Type B pancreatic cell (in vitro differentiated cells): ENCODE results near the gene RPL10A. TPM values are rescaled to one million over a fixed set of nuclear protein-coding genes. Genes with fewer than 3 reads are reported as not detected.
"Not testable (repeated sequence)": the region's sequence is repeated elsewhere in the genome, so short reads cannot be mapped to it uniquely, and the experiment has no call there.

Experiments
- DNase-seq: peaks from one replicate; pipeline ENCODE4 v3.0.0; 2021; ENCODE audit warnings: mixed read lengths; ENCODE audit not compliant: unreplicated experiment; ENCODE audit errors: extremely low spot score
- H3K27ac Mint-ChIP-seq: 2 replicates; pipeline ENCODE4 v1.8.0; 2021; ENCODE audit warnings: mild to moderate bottlenecking, mixed read lengths
- H3K27me3 Mint-ChIP-seq: 2 replicates; pipeline ENCODE4 v1.8.0; 2021; ENCODE audit warnings: mixed read lengths
- H3K36me3 Mint-ChIP-seq: 2 replicates; pipeline ENCODE4 v1.8.0; 2021; ENCODE audit warnings: mixed read lengths
- H3K4me1 Mint-ChIP-seq: one replicate; pipeline ENCODE4 v1.8.0; 2021; ENCODE audit warnings: mixed read lengths; ENCODE audit not compliant: unreplicated experiment
- H3K4me3 Mint-ChIP-seq: 2 replicates; pipeline ENCODE4 v1.8.0; 2021; ENCODE audit warnings: mild to moderate bottlenecking, mixed read lengths
- H3K9me3 Mint-ChIP-seq: 2 replicates; pipeline ENCODE4 v1.8.0; 2021; ENCODE audit warnings: mixed read lengths
- microRNA-seq: library from miRNA; unstranded; fragments of <30 nt; microRNA quantifications from one replicate; pipeline ENCODE4, GENCODE V29; 2020
- total RNA-seq: library from RNA; stranded (reverse); gene quantifications from 2 replicates; pipeline ENCODE4 v1.2.1, GENCODE V29; 2021; ENCODE audit warnings: low replicate concordance
- TF ChIP-seq, protein P1 (sequence below): fragments of 200-600 bp; sonication (generic); conservative IDR thresholded peaks from 2 replicates; pipeline ENCODE4 v1.5.0; 2021; ENCODE audit warnings: antibody characterized with exemption, mild to moderate bottlenecking

Gene RPL10A
- total RNA-seq, 1 donor from 2014 or later, result 1,808 TPM

DNA sequence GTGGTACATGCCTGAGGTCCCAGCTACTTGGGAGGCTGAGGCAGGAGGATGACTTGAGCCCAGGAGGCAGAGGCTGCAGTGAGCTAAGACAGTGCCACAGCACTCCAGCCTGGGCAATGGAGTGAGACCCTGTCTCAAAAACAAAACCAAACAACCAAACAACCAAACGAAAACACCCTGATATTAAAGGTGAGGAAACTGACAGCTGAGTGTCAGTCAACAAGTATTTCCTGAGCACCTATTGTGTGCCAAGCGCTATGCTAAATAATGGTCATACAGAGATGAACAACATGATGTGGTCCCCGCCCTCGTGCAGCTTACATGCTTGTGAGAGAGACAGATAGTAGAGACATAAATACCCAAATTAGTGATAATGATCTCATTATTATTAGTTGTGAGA, 46.4 kb downstream of the RPL10A start:
- DNase-seq, result no peak
- H3K27ac Mint-ChIP-seq, result no peak overlapping the region
- no peaks in the 10 kb centered on the region for H3K27me3 Mint-ChIP-seq
- no peaks in the 10 kb centered on the region for H3K36me3 Mint-ChIP-seq
- H3K9me3 Mint-ChIP-seq, result no peaks in the 10 kb centered on the region
- TF ChIP-seq, protein P1, sequence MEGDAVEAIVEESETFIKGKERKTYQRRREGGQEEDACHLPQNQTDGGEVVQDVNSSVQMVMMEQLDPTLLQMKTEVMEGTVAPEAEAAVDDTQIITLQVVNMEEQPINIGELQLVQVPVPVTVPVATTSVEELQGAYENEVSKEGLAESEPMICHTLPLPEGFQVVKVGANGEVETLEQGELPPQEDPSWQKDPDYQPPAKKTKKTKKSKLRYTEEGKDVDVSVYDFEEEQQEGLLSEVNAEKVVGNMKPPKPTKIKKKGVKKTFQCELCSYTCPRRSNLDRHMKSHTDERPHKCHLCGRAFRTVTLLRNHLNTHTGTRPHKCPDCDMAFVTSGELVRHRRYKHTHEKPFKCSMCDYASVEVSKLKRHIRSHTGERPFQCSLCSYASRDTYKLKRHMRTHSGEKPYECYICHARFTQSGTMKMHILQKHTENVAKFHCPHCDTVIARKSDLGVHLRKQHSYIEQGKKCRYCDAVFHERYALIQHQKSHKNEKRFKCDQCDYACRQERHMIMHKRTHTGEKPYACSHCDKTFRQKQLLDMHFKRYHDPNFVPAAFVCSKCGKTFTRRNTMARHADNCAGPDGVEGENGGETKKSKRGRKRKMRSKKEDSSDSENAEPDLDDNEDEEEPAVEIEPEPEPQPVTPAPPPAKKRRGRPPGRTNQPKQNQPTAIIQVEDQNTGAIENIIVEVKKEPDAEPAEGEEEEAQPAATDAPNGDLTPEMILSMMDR, result no peak
- H3K4me3 Mint-ChIP-seq, result no peak overlapping the region
- no peaks in the 10 kb centered on the region for H3K4me1 Mint-ChIP-seq

DNA sequence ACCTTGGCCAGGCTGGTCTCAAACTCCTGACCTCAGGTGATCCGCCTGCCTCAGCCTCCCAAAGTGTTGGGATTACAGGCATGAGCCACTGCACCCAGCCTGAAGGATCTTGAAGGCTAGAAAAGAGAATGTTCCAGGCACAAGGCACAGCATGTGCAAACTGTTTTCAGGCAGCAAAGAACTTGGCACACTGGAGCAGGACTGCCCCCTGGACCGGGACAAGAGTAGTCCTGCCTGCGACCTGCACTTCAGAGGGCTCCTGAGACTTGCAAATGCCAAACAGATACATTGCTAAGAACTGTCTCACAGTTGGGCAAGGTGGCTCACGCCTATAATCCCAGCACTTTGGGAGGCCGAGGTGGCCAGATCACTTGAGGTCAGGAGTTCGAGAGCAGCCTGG, 47.7 kb downstream of the RPL10A start:
- not testable (repeated sequence) for H3K9me3 Mint-ChIP-seq, H3K27me3 Mint-ChIP-seq, H3K4me3 Mint-ChIP-seq, H3K36me3 Mint-ChIP-seq, DNase-seq, H3K4me1 Mint-ChIP-seq, H3K27ac Mint-ChIP-seq

DNA sequence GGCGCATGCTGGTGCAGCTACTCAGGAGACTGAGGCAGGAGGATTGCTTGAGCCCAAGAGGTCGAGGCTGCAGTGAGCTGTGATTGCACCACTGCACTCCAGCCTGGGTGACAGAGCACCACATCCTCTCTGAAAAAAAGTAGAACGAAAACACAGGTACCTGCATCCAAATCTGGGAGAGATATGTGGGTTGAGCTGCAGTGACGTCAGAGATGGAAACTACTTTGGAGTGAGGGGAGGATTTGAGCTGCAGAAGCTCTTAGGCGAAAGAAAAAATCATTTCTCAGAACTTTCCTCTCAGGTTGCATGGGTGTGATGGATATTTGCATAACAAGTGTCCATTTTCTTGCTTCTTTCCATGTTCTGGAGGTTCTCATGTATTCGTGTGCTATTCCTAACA, 48.5 kb downstream of the RPL10A start:
- no peak overlapping the region for H3K27ac Mint-ChIP-seq
- H3K27me3 Mint-ChIP-seq, result peaks cover 3% of the 10 kb centered on the region
- no peak for DNase-seq
- no peaks in the 10 kb centered on the region for H3K4me1 Mint-ChIP-seq
- H3K4me3 Mint-ChIP-seq, result no peak overlapping the region
- H3K36me3 Mint-ChIP-seq, result no peaks in the 10 kb centered on the region
- no peaks in the 10 kb centered on the region for H3K9me3 Mint-ChIP-seq
- TF ChIP-seq, protein P1, result no peak

DNA sequence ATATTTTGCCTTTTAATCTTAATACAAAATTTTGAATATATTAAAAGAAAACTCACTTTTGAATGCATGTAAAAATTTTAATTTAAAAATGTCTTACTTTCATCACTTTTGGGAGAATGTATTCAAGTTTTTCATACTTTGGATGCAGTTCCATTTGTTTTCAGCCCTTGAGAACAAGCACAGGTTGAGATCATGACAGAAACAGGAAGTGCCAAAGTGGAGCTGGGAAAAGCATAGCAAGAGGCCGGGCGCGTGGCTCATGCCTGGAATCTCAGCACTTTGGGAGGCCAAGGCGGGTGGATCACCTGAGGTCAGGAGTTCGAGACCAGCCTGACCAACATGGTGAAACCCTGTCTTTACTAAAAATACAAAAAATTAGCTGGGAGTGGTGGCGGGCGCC, 49.8 kb downstream of the RPL10A start:
- not testable (repeated sequence) for DNase-seq, H3K4me1 Mint-ChIP-seq, H3K36me3 Mint-ChIP-seq, H3K27me3 Mint-ChIP-seq, H3K27ac Mint-ChIP-seq, H3K9me3 Mint-ChIP-seq, H3K4me3 Mint-ChIP-seq

DNA sequence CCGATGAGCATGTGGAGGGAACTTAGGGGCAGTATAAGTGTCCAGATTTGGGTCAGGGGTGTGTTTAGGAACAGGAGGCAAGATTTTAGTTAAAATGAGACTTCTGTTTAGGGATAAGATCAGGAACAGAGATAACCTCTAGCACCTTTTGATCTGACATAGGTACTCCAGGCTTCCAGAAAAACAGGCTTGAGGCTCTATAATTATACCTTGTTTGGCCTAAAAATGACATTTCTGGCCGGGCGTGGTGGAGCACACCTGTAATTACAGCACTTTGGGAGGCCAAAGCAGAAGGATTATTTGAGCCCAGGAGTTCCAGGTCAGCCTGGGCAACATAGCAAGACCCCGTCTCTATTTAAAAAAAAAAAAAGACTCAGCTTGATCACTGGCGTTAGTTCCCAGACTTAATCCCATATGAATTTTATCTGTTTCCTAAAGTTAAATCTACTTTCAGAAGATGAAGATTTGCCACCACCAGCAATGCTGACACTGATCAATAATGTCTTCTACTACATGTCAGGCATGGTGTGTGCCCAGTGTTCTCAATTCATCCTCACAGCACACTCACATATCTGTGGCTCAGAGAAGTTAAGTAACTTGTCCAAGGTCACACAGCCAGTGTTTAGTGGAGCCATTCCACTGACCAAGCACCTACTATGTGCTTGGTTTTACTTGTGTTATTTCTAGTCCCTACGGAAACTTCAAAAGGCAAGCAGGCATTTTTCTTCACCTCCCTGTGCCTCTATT, 50.5 kb downstream of the RPL10A start:
- Mint-ChIP-seq H3K4me1 (no peaks in the 10 kb centered on the region), H3K27ac (no peak overlapping the region), H3K36me3 (no peaks in the 10 kb centered on the region), H3K9me3 (no peaks in the 10 kb centered on the region), H3K4me3 (no peak overlapping the region), H3K27me3 (peaks cover 3% of the 10 kb centered on the region)
- DNase-seq, result no peak
- TF ChIP-seq, protein P1, result no peak

DNA sequence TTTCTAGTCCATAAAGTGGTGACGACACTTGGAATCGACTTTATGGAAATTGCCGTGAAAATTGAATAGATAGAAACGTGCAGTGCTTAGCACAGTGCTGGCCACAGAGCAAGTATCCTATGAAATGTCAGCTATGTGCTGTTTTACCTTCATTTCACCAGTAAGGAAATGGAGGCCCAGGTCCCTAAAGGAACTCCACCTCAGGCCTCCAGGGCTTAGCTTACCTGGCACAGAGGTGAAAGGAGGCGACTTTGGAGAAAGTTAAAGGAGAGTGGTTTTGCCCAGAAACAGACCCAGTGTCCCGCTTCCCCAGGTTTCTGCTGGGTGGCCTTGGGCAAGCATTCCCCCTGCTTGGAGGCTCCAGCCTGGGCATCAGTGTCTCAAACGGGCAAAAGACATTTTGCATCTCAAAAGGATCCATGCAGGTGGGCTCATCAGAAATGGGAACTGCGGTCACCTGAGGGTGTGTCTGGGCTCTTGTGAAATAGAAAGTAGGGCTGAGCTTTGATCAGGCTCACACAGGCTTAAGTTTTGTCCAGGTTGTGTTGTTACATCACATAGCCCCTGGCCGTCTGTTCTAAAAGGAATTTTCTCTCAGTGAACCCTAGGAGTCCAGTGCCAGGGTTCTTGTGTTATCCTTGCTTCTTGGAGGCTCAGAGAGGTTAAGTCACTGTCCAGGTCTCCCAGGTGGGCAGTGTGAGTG, 51.3 kb downstream of the RPL10A start:
- H3K4me3 Mint-ChIP-seq, result no peak overlapping the region
- TF ChIP-seq, protein P1, result no peak
- DNase-seq, result no peak
- no peaks in the 10 kb centered on the region for H3K9me3 Mint-ChIP-seq
- H3K4me1 Mint-ChIP-seq, result no peaks in the 10 kb centered on the region
- H3K36me3 Mint-ChIP-seq, result no peaks in the 10 kb centered on the region
- H3K27me3 Mint-ChIP-seq, result peaks cover 3% of the 10 kb centered on the region
- no peak overlapping the region for H3K27ac Mint-ChIP-seq

Small RNAs within 50 kb of the gene (microRNA-seq; reads per million reads assigned to microRNA genes)
- gene MIR7111, result 0.83 reads per million

Other genes with a start within 250 kb of the RPL10A start
- 25.3 and 37.3 TPM in 2 replicates for gene ZNF76, start 208.7 kb upstream of the RPL10A start, total RNA-seq
- gene DEF6, start 170.6 kb upstream of the RPL10A start, total RNA-seq, result 6.2 and 12.1 TPM in 2 replicates
- 21.9 and 27.1 TPM in 2 replicates for gene PPARD, start 125.8 kb upstream of the RPL10A start, total RNA-seq
- gene FANCE, start 16.1 kb upstream of the RPL10A start, total RNA-seq, result 11.6 and 12.8 TPM in 2 replicates
- gene TEAD3, start 28.7 kb downstream of the RPL10A start, total RNA-seq, result 49.8 and 109 TPM in 2 replicates
- 0.14 TPM in 1 of 2 replicates, not detected in the other for gene TULP1, start 44.5 kb downstream of the RPL10A start, total RNA-seq
- gene FKBP5, start 220.5 kb downstream of the RPL10A start, total RNA-seq, result 2.0 and 12.5 TPM in 2 replicates